ENCODE results near the gene ZFAND6. TPM values are rescaled to one million over a fixed set of nuclear protein-coding genes. Genes with fewer than 3 reads are reported as not detected.

The ZFAND6 gene
- total RNA-seq, 1 experiment from 2014 or later: 41.4 TPM

GRCh38 chr15:80163897-80164296, 104.4 kb downstream of the ZFAND6 start:
- no peaks in the 10 kb centered on the region for H3K4me1 ChIP-seq (ENCODE audit: insufficient read depth, low read length, poor library complexity, severe bottlenecking)
- H3K27me3 ChIP-seq (replicated peaks; ENCODE audit: insufficient read depth, low read depth, low read length, poor library complexity): no peaks in the 10 kb centered on the region
- no peaks in the 10 kb centered on the region for H3K36me3 ChIP-seq (ENCODE audit: insufficient read depth, low read length, poor library complexity, severe bottlenecking)
- no peak overlapping the region for H3K4me3 ChIP-seq (ENCODE audit: low read depth, low read length, poor library complexity, severe bottlenecking)
- no TSS peak for BruUV-seq (replicated peaks)
- no peak overlapping the region for H3K27ac ChIP-seq (ENCODE audit: low read depth, low read length, poor library complexity, severe bottlenecking)
- ChIA-PET POLR2A (ENCODE audit: low non-redundant PET) (no interaction called here), CTCF (no interaction called here)
- TF ChIP-seq, protein P1, sequence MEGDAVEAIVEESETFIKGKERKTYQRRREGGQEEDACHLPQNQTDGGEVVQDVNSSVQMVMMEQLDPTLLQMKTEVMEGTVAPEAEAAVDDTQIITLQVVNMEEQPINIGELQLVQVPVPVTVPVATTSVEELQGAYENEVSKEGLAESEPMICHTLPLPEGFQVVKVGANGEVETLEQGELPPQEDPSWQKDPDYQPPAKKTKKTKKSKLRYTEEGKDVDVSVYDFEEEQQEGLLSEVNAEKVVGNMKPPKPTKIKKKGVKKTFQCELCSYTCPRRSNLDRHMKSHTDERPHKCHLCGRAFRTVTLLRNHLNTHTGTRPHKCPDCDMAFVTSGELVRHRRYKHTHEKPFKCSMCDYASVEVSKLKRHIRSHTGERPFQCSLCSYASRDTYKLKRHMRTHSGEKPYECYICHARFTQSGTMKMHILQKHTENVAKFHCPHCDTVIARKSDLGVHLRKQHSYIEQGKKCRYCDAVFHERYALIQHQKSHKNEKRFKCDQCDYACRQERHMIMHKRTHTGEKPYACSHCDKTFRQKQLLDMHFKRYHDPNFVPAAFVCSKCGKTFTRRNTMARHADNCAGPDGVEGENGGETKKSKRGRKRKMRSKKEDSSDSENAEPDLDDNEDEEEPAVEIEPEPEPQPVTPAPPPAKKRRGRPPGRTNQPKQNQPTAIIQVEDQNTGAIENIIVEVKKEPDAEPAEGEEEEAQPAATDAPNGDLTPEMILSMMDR (conservative IDR thresholded peaks at IDR 0.05; ENCODE audit: low read depth, low read length): no peak
- no peak for TF ChIP-seq EZH2 (IDR thresholded peaks at IDR 0.05; ENCODE audit: borderline replicate concordance, low read depth, low read length, poor library complexity, severe bottlenecking)
- no peaks in the 10 kb centered on the region for H3K9me3 ChIP-seq (ENCODE audit: low read depth, low read length, poor library complexity, severe bottlenecking)
- no peak for DNase-seq (ENCODE audit: low spot score)
- intact Hi-C loops (cut with micrococcal nuclease; ENCODE audit: unreplicated experiment): no loop called here

DNA sequence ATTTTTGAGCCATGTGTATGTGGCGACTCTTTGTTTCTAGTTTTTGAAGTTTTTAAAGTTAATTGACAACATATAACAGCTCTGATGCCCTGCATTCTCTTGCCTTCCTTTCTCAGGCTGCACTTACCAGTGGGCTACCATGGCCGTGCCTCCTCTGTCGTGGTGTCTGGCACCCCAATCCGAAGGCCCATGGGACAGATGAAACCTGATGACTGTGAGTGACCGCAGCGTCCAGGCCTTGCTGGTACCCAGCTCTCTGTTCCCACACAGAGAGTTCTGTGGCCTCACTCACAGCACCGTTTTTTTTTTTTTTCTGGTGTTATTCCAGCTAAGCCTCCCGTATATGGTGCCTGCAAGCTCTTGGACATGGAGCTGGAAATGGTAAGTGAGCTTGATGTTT, 108.5 kb downstream of the ZFAND6 start:
- no peaks in the 10 kb centered on the region for H3K27me3 ChIP-seq (replicated peaks; ENCODE audit: insufficient read depth, low read depth, low read length, poor library complexity)
- no TSS peak for BruUV-seq (replicated peaks)
- ChIA-PET CTCF (no interaction called here), POLR2A (ENCODE audit: low non-redundant PET) (interaction anchor here (0.7 kb wide), 1 partner anchor 158 kb away, joined by 13 read pairs; no protein-coding TSS in a partner anchor)
- H3K4me1 ChIP-seq (ENCODE audit: insufficient read depth, low read length, poor library complexity, severe bottlenecking): no peaks in the 10 kb centered on the region
- TF ChIP-seq EZH2 (IDR thresholded peaks at IDR 0.05; ENCODE audit: borderline replicate concordance, low read depth, low read length, poor library complexity, severe bottlenecking): no peak
- TF ChIP-seq, protein P1 (conservative IDR thresholded peaks at IDR 0.05; ENCODE audit: low read depth, low read length): no peak
- H3K36me3 ChIP-seq (ENCODE audit: insufficient read depth, low read length, poor library complexity, severe bottlenecking): no peaks in the 10 kb centered on the region
- DNase-seq (ENCODE audit: low spot score): no peak
- no peak overlapping the region for H3K27ac ChIP-seq (ENCODE audit: low read depth, low read length, poor library complexity, severe bottlenecking)
- H3K4me3 ChIP-seq (ENCODE audit: low read depth, low read length, poor library complexity, severe bottlenecking): no peak overlapping the region
- intact Hi-C loops (cut with micrococcal nuclease; ENCODE audit: unreplicated experiment): no loop called here
- H3K9me3 ChIP-seq (ENCODE audit: low read depth, low read length, poor library complexity, severe bottlenecking): no peaks in the 10 kb centered on the region

GRCh38 chr15:80168421-80168820, 108.9 kb downstream of the ZFAND6 start:
- ChIA-PET CTCF (no interaction called here), POLR2A (ENCODE audit: low non-redundant PET) (no interaction called here)
- no peak overlapping the region for H3K27ac ChIP-seq (ENCODE audit: low read depth, low read length, poor library complexity, severe bottlenecking)
- no peaks in the 10 kb centered on the region for H3K4me1 ChIP-seq (ENCODE audit: insufficient read depth, low read length, poor library complexity, severe bottlenecking)
- no peaks in the 10 kb centered on the region for H3K36me3 ChIP-seq (ENCODE audit: insufficient read depth, low read length, poor library complexity, severe bottlenecking)
- intact Hi-C loops (cut with micrococcal nuclease; ENCODE audit: unreplicated experiment): no loop called here
- H3K4me3 ChIP-seq (ENCODE audit: low read depth, low read length, poor library complexity, severe bottlenecking): no peak overlapping the region
- no peaks in the 10 kb centered on the region for H3K9me3 ChIP-seq (ENCODE audit: low read depth, low read length, poor library complexity, severe bottlenecking)
- no TSS peak for BruUV-seq (replicated peaks)
- TF ChIP-seq, protein P1 (conservative IDR thresholded peaks at IDR 0.05; ENCODE audit: low read depth, low read length): no peak
- TF ChIP-seq EZH2 (IDR thresholded peaks at IDR 0.05; ENCODE audit: borderline replicate concordance, low read depth, low read length, poor library complexity, severe bottlenecking): no peak
- H3K27me3 ChIP-seq (replicated peaks; ENCODE audit: insufficient read depth, low read depth, low read length, poor library complexity): no peaks in the 10 kb centered on the region
- no peak for DNase-seq (ENCODE audit: low spot score)

Measured in A673 (cell line).